Activated CD4-positive, alpha-beta T cell treated with anti-CD3 and anti-CD28 coated beads for 4 hours (primary cell): ENCODE measurements around the gene STXBP6.

ENCODE experiments used
- DNase-seq, 2 donors: peaks; one replicate each; pipeline ENCODE4 v3.0.0-alpha.2; 2020

STXBP6 gene

GRCh38 chr14:24910408-24910986, 139.4 kb downstream of the STXBP6 start:
- DNase-seq: no peak

GRCh38 chr14:24909523-24910302, 140.2 kb downstream of the STXBP6 start:
- DNase-seq: no peak

DNA sequence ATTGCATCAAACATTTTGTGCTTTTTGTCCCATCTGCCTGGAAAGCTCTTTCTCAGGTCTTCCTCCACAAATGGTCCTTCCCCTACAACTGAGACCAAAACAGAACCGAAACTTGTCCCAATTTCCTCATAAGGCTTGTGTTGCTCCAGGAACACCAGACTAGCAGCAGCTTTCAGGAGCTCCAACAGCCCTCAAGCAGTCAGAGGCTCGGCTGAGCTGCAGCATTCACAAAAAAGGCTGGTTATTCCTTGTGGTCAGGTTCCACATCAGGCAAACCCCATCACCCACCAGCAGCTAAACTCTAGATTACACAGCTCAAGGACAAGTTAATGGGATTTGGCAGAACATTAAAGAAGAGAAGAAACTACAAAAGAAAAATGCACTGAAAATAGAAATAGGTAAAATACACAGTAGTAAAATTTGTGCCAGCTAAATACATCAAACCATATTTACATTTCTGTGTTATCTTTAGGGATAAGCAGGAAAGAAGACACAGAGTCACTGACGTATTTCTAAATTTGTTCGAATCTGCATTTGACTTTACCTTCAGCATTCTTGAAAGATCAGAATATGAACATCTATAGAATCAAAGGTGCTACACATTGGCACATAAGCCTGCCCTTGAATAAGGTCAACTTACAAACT, 141.2 kb downstream of the STXBP6 start:
- no peak for DNase-seq

DNA sequence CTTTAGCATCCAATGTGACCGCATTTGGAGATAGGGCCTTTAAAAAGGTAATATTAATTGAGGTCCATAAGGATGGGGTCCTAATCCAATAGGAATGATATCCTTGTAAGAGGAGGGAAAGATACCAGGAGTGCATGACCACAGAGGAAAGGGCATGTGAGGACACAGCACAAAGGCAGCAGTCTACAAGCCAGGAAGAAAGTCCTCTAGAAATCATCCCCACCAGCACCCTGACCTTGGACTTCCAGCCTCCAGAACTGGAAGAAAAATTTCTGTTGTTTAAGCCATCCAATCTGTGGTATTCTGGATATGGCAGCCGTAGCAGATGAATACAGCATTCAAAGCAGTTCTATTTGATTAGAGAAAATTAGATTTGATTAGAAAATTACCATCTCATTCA, 145.4 kb downstream of the STXBP6 start:
- no peak for DNase-seq

DNA sequence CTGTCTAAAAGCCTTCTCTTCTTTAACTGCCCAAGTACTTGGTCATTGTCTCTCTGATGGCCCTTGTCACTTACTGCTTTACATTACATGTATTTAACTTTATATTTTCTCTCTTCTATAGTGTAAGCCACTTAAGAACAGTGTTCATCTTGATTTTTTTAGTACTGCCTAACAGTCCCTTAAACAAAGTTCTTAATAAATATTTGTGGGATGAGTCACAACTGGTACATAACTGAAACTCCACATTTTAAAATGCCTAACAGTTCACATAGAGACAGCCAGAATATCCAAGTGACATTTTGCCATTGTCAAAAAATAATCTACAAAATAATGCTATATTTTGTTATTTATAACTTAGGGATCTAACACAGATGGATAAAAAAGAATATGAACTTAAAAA, 146.6 kb downstream of the STXBP6 start:
- DNase-seq: no peak

GRCh38 chr14:24900269-24901100, 149.5 kb downstream of the STXBP6 start:
- DNase-seq: no peak

DNA sequence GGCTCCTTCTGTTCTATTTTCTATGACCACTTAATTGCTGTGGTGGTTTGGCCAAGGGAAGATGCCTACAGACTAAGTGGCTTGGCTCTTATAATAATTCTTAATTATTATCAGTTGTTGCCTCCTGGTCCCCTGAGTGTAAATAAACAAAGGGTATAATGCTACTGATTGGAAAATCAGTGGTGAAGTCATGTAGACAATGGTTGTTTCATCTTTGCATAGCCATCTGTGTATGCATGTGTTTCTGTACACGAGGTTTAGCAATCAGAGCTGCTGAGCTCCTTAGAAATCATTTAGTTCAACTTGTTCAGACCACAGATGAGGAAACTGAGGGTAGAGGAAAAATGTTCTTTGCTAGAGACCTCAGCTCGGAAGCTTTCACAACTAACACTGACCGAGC, 152.2 kb downstream of the STXBP6 start:
- DNase-seq: no peak

GRCh38 chr14:24895622-24896021, 154.3 kb downstream of the STXBP6 start:
- DNase-seq: no peak

- DNase-seq: no peak
Measured at GRCh38 chr14:24895243-24895583, 154.7 kb downstream of the STXBP6 start.

- DNase-seq: no peak
Measured at GRCh38 chr14:24894583-24895242, 155.2 kb downstream of the STXBP6 start.

GRCh38 chr14:24892497-24893051, 157.4 kb downstream of the STXBP6 start:
- DNase-seq: no peak

DNA sequence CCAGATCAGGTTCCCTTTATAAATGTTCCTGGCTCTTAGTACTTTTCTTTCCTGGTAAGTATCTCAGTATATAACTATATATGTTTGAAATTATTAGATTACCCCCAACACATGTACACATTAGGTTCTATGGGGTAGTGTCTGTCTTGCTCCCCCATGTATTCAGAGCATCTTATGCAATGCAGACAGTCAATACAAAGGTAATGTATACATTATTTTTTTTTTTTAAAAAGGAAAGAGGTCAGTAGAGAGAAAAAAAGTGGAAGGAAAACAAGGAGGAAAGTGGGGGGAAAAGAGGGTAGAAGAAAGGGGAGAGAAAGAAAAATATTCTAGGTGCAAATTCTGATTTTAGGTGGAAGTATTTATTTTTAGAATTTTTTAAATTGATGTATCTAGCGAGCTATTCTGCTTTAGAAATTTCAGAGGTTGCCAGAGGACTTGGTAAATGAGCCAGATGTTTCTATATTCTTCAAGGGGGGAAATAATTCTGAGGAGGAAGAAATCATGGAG, 157.9 kb downstream of the STXBP6 start:
- DNase-seq: no peak

DNA sequence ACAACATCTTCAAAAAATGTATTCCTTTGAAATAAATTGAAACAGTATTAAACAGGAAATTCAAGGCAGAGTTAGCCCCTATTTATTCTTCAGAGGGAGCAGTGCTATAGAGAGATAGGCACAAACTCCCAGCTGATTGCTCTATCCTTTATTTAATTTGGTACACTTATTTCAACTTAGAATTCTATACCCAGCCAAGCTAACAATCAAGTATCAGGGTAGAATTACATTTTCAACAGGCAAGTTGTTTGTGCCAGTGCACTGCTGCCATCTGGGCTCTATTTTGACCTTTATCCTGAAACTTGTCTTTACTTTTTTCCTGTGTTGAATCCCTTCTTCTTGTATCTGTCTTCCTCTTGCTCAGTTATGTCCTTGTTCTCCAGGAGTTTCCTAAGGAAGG, 159.2 kb downstream of the STXBP6 start:
- DNase-seq: no peak

DNA sequence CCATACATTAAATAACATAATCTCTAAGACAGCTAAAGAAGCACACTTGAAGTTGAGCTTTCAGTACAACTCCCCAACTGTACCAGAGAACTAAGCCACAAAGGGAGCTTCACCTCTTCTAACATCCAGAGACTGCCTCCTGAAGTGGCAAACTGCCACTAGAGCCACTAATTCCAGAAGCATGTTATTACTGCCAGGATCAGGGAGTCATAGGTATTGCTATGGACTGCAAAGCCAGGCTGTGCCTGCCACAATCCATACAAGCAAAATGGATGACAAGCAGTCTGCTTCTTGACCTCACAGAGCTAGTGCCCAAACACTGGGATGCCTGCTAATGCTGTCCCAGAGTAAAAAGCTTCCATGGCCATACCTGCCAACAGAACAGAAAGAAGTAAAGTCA, 160.1 kb downstream of the STXBP6 start:
- DNase-seq: no peak

DNA sequence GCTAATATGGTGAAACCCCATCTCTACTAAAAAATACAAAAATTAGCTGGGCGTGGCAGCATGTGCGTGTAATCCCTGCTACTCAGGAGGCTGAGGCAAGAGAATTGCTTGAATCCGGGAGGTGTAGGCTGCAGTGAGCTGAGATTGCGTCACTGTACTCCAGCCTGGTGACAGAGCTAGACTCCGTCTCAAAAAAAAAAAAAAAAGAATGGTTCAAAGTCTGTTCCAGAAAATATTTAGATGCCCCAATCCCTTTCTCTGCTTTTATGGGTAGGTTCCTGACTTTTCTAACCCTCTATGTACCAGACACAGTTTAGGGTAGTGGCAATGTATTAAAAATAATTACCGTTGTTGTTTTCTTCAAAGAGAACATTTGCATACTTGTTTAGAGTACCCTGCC, 161.4 kb downstream of the STXBP6 start:
- DNase-seq: no peak

DNA sequence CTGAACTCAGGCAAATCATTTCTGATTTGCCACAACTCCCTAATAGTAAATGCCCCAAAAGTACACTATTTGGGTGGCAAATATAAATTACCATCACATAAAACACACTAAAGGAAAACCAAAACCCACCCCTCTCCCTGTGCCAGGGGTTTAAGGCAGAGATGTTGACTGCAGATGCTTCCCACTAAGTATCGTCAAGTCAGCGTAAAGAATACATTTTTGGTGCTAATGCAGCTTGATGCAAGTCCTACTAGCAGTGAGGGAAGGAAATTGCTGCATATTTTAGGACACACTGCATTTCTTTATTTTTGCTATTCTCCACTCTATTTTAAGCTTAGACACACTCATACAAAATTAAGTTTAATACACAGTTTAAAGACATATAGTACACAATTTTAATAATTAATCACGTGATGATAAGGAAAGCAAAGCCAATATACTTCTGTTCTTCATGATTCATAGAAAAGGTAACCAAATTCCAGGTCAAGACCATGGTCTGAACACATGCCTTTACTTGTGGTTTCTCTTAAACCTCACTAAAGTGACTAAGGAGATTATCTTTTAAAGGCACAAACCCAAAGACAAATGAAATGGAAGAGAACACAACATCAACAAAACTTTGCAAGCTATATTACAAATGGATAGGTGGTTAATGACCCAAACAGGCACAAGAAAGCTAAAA, 162.2 kb downstream of the STXBP6 start:
- DNase-seq: no peak

DNA sequence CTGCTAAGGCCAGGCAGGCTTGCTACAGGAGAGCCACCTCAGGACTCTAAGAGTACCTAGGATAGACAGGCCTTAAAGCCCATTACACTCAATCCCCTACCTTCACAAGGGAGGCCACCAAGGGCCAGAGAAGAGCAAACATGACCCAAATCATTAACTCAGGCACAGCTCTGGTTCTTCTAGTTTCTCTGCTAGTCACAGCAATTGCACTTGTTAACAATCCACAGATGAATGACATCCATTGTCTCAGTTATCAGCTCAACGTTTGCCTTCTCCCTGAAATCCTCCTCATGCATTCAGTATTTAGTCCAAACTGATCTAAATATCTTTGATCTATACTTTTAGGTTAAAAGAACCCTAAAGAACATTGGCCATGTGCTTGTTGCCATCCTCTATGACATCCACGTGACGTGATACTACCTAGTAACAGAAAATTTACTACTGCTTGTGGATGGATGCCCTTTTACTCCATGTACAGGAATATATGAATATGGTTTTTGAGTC, 164.5 kb downstream of the STXBP6 start:
- DNase-seq: no peak

DNA sequence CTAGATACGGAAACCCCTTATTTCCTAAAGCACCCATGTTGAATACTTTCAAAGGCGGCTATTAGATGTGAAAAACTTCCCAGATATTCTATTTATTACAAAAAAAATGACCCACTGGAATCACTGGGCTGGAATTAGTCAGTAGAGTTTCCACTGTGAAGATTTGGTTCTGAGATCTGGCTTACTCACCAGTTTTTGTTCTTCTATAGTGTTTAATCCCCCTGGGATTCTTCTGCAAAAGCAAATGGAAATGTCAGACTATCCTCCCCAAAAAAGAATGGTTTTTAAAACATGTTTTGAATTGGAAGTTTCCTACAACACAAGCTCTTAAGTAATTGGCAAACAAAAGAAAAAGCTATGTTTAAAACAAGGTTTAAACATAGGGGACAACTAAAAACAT, 166.4 kb downstream of the STXBP6 start:
- no peak for DNase-seq

GRCh38 chr14:24881116-24881893, 168.6 kb downstream of the STXBP6 start:
- DNase-seq: no peak

GRCh38 chr14:24880689-24881088, 169.3 kb downstream of the STXBP6 start:
- DNase-seq: no peak
